Panc1 (cell line): ENCODE data around the gene ZNF236. TPM values are rescaled to one million over a fixed set of nuclear protein-coding genes. Genes with fewer than 3 reads are reported as not detected.

ENCODE experiments used
- ATAC-seq: fragments of 200-7000 bp; cut with Tn5 transposase; 2 replicates; pipeline ENCODE4 v1.9.1; 2020; ENCODE audit warnings: mild to moderate bottlenecking, moderate library complexity
- BruUV-seq: library from RNA; stranded (reverse); fragments of 400-500 nt; replicated peaks from 2 replicates; lab custom pipeline; 2021; lab: Mats Ljungman, UMichigan
- CTCF ChIA-PET: fragments of 300-600 bp; sonication (Branson Sonifier 250); formaldehyde crosslinking; loops from one replicate; lab custom pipeline; 2022; ENCODE audit warnings: antibody characterized with exemption; lab: Charles Lee
- POLR2A ChIA-PET: fragments of 300-600 bp; sonication (Branson Sonifier 250); formaldehyde crosslinking; loops from one replicate; lab custom pipeline; 2022; ENCODE audit warnings: antibody characterized with exemption; lab: Charles Lee
- DNase-seq: peaks from one replicate; pipeline ENCODE4 v3.0.0-alpha.2; 2010; ENCODE audit warnings: low read depth, low spot score
- H3K27ac ChIP-seq: 2 replicates; pipeline ENCODE4 v1.5.1; 2011; ENCODE audit warnings: mild to moderate bottlenecking, low read length, inconsistent platforms
- H3K27me3 ChIP-seq: fragments of 200-500 bp; sonication (Bioruptor generic); 2 replicates; pipeline ENCODE4 v1.6.0; 2014; ENCODE audit warnings: low read length, inconsistent platforms; ENCODE audit not compliant: control insufficient read depth, insufficient read depth
- H3K36me3 ChIP-seq: fragments of 200-500 bp; sonication (Bioruptor generic); 2 replicates; pipeline ENCODE4 v1.5.1; 2014; ENCODE audit warnings: inconsistent platforms, mild to moderate bottlenecking, low read length, moderate library complexity; ENCODE audit not compliant: control insufficient read depth, insufficient read depth
- H3K4me1 ChIP-seq: 2 replicates; pipeline ENCODE4 v1.5.1; 2011; ENCODE audit warnings: inconsistent platforms, mild to moderate bottlenecking, low read length, moderate library complexity; ENCODE audit not compliant: control insufficient read depth, insufficient read depth
- H3K4me3 ChIP-seq, 2 experiments: 2 replicates each; pipeline ENCODE4 v1.5.1; 2011 to 2012; ENCODE audit warnings: low read depth in 2 of 2, low read length in 2 of 2, mild to moderate bottlenecking in 2 of 2, inconsistent platforms in 1 of 2, moderate library complexity in 1 of 2
- H3K9me3 ChIP-seq: fragments of 200-500 bp; sonication (Bioruptor generic); 2 replicates; pipeline ENCODE4 v1.5.1; 2014; ENCODE audit warnings: low read depth, mild to moderate bottlenecking, inconsistent platforms, low read length, moderate library complexity; ENCODE audit not compliant: control insufficient read depth, insufficient read depth
- CTCF ChIP-seq: fragments of 450-650 bp; IDR thresholded peaks from 2 replicates; pipeline ENCODE4 v1.5.1; 2017; ENCODE audit warnings: mild to moderate bottlenecking
- POLR2AphosphoS5 ChIP-seq: IDR thresholded peaks from 2 replicates; pipeline ENCODE4 v1.6.1; 2012; ENCODE audit warnings: mild to moderate bottlenecking, low read depth, low read length, moderate library complexity
- REST ChIP-seq, 2 experiments: IDR thresholded peaks; 2 replicates each; pipeline ENCODE4 v1.6.1; 2011 to 2012; ENCODE audit warnings: low read depth in 2 of 2, control low read depth in 1 of 2, low read length in 1 of 2, mild to moderate bottlenecking in 1 of 2, moderate library complexity in 1 of 2; ENCODE audit not compliant: insufficient read depth in 1 of 2
- SIN3A ChIP-seq: IDR thresholded peaks from 2 replicates; pipeline ENCODE4 v1.6.1; 2012; ENCODE audit warnings: low read depth, mild to moderate bottlenecking, low read length, moderate library complexity, borderline replicate concordance; ENCODE audit not compliant: insufficient read depth
- TCF7L2 ChIP-seq: IDR thresholded peaks from 2 replicates; pipeline ENCODE4 v1.6.1; 2011; ENCODE audit warnings: mild to moderate bottlenecking, low read depth, low read length, inconsistent platforms
- in situ Hi-C: cut with HindIII; loops from 2 replicates; pipeline ENCODE4 v1.10.0; 2016; ENCODE audit warnings: low sequenced_read_pairs, low pct_unique_long_range_greater_than_20kb
- intact Hi-C: fragments of 100-400 bp; cut with micrococcal nuclease; formaldehyde crosslinking; loops from one replicate; pipeline ENCODE4 v1.10.0; 2022; ENCODE audit not compliant: unreplicated experiment
- total RNA-seq: library from RNA; stranded (reverse); gene quantifications from one replicate; pipeline ENCODE4 v1.2.1, GENCODE V29; 2021; ENCODE audit not compliant: unreplicated experiment

Gene ZNF236
- total RNA-seq, 1 experiment from 2014 or later = 32.2 TPM

GRCh38 chr18:76821875-76822505 lies 367 bp upstream of the ZNF236 start:
- intact Hi-C loops (no loop called here), in situ Hi-C loops (no loop called here)
- no peak for DNase-seq
- Histone ChIP-seq H3K27me3 (no peaks in the 10 kb centered on the region), H3K27ac (peak overlapping the region; percentile 97), H3K4me1 (peaks cover 29% of the 10 kb centered on the region), H3K4me3 (peak overlapping the region; percentile 78 to 99), H3K36me3 (no peaks in the 10 kb centered on the region), H3K9me3 (no peaks in the 10 kb centered on the region)
- BruUV-seq = no TSS peak
- peak; percentile 68 for ATAC-seq
- TF ChIP-seq CTCF (no peak), REST (IDR thresholded peaks at IDR 0.05; ENCODE audit: insufficient read depth in 1 of 2, low read depth in 2 of 2, low read length in 1 of 2) (0 out of 4 replicates have a peak, but pooled peaks of 1 of the 2 experiments have one; percentile 8), TCF7L2 (no peak), POLR2AphosphoS5 (peak; percentile 84), SIN3A (peak; percentile 60; the same call in 1 of the 2 replicates)
- CTCF ChIA-PET = interaction anchor here (1.6 kb wide), 1 partner anchor 19 kb away, joined by 4 read pairs; no protein-coding TSS in a partner anchor
- POLR2A ChIA-PET = interaction anchor here (0.6 kb wide), 1 partner anchor 97 kb away, joined by 3 read pairs; no protein-coding TSS in a partner anchor

GRCh38 chr18:76823161-76823538 lies 793 bp downstream of the ZNF236 start:
- intact Hi-C loops = no loop called here
- BruUV-seq = no TSS peak
- POLR2A ChIA-PET = interaction anchor here (0.6 kb wide), 1 partner anchor 17 kb away, joined by 15 read pairs; no protein-coding TSS in a partner anchor
- Histone ChIP-seq H3K27ac (peak overlapping the region; percentile 90), H3K9me3 (no peaks in the 10 kb centered on the region), H3K4me1 (peaks cover 36% of the 10 kb centered on the region), H3K36me3 (no peaks in the 10 kb centered on the region), H3K27me3 (no peaks in the 10 kb centered on the region), H3K4me3 (peak overlapping the region; percentile 78 to 86)
- DNase-seq (no peak), ATAC-seq (peak; percentile 2; the same call in 1 of the 2 replicates)
- in situ Hi-C loops = no loop called here
- TF ChIP-seq SIN3A = no peak
- no peak for TF ChIP-seq CTCF
- TF ChIP-seq POLR2AphosphoS5 = no peak; the same call in 1 of the 2 replicates
- no peak for TF ChIP-seq REST (IDR thresholded peaks at IDR 0.05; ENCODE audit: insufficient read depth in 1 of 2, low read depth in 2 of 2, low read length in 1 of 2)
- no peak for TF ChIP-seq TCF7L2
- CTCF ChIA-PET = interaction anchor here (1.0 kb wide), 1 partner anchor 20 kb away, joined by 4 read pairs; no protein-coding TSS in a partner anchor
